ENCODE measurements around the gene DESI2.
"Not testable (repeated sequence)": the region's sequence is repeated elsewhere in the genome, so short reads cannot be mapped to it uniquely, and the experiment has no call there.

The DESI2 gene

GRCh38 chr1:244682087-244682486 lies 29.2 kb downstream of the DESI2 start:
- not testable (repeated sequence) for H3K27me3 ChIP-seq (ENCODE audit: control insufficient read depth, insufficient read depth, low read length); H3K27ac ChIP-seq (ENCODE audit: low read depth, low read length); H3K4me1 ChIP-seq (ENCODE audit: control insufficient read depth, insufficient read depth, low read length); H3K9ac ChIP-seq (ENCODE audit: low read length); H3K36me3 ChIP-seq (ENCODE audit: control insufficient read depth, insufficient read depth, low read length); H3K4me3 ChIP-seq (ENCODE audit: low read length)

DNA sequence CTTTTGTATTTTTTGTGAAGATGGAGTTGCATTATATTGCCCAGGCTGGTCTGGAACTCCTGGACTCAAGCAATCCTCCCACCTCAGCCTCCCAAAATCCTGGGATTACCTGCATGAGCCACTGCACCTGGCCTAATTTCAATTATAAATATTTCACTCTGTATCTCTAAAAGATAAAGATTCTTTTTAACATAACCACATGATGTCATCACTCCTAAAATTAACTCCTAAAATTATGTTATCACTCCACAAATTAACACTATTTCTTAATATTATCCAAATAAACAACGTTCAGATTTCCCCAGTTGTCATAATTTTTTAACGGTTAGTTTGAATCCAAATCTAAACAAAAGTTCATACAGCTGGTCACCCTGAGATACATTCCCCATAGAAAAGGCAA lies 43.0 kb downstream of the DESI2 start:
- peaks cover 14% of the 10 kb centered on the region for H3K36me3 ChIP-seq (ENCODE audit: control insufficient read depth, insufficient read depth, low read length)

DNA sequence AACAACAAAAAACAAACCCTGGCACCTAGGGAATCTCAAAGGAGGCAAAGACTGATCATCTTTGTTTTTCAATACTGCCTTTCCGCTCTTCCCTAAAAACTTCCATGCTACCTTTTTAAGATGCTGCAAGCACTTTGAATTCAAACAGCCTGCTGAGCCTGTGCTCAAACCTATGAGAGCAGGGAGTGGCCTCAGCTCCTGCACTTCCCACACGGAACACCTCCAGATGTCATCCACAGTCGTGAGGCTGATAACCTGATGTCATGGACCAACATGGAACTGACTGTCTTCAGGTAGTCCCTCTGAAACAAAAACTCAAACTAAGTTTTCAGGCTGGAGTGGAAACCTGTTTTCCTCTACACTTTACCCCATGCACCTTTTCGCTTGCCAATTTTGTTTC lies 46.8 kb downstream of the DESI2 start:
- Histone ChIP-seq H3K36me3 (ENCODE audit: control insufficient read depth, insufficient read depth, low read length) (peaks cover 7% of the 10 kb centered on the region), H3K27me3 (ENCODE audit: control insufficient read depth, insufficient read depth, low read length) (no peaks in the 10 kb centered on the region), H3K9ac (ENCODE audit: low read length) (no peak overlapping the region)

More for the DNA sequence above, 43.0 kb downstream of the DESI2 start:
- H3K4me3 ChIP-seq (ENCODE audit: low read length) = no peak overlapping the region
- no peak overlapping the region for H3K9ac ChIP-seq (ENCODE audit: low read length)
- H3K27ac ChIP-seq (ENCODE audit: low read depth, low read length) = no peak overlapping the region
- no peaks in the 10 kb centered on the region for H3K27me3 ChIP-seq (ENCODE audit: control insufficient read depth, insufficient read depth, low read length)
- H3K4me1 ChIP-seq (ENCODE audit: control insufficient read depth, insufficient read depth, low read length) = no peaks in the 10 kb centered on the region

DNA sequence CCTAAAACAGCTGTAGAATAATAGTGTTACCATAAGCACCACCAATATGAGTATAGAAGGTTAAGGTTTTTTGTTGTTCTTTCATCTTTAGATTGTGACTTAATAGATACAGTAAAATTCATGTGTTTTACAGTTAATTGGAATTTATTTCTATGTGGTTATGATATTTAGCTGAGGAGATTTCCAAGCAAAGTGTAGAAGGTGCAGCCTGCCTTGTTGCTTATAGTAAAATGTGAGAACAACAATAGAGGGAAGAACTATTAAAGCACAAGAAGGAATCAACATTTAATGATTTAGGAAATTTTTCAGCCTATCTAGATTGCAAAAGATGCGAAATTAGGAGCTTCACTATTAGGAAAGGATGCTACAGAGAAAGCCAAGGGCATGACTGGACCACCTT lies 47.9 kb downstream of the DESI2 start:
- H3K4me3 ChIP-seq (ENCODE audit: low read length) = no peak overlapping the region
- no peak overlapping the region for H3K27ac ChIP-seq (ENCODE audit: low read depth, low read length)
- H3K27me3 ChIP-seq (ENCODE audit: control insufficient read depth, insufficient read depth, low read length) = no peaks in the 10 kb centered on the region
- no peaks in the 10 kb centered on the region for H3K4me1 ChIP-seq (ENCODE audit: control insufficient read depth, insufficient read depth, low read length)
- peaks cover 7% of the 10 kb centered on the region for H3K36me3 ChIP-seq (ENCODE audit: control insufficient read depth, insufficient read depth, low read length)
- no peak overlapping the region for H3K9ac ChIP-seq (ENCODE audit: low read length)

More for the DNA sequence above, 46.8 kb downstream of the DESI2 start:
- H3K4me3 ChIP-seq (ENCODE audit: low read length) = no peak overlapping the region
- no peaks in the 10 kb centered on the region for H3K4me1 ChIP-seq (ENCODE audit: control insufficient read depth, insufficient read depth, low read length)
- no peak overlapping the region for H3K27ac ChIP-seq (ENCODE audit: low read depth, low read length)

DNA sequence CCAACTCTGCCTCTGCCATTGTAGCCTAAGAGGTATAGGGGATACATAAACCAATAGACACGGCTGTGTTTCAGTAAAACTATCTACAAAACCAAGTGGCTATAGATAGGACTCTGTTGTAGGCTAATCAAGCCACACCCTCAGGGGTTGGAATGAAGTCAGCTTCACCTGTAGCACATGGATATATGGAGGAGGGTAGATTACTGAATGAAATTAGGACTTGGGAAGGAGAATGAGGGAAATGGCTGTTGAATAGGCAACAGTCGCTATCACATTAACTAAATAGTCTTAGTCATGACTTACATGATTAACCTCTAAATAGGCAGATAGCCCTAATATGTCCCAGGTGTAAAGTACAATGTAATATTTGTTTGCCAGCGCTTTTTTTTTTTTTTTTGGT lies 49.7 kb downstream of the DESI2 start:
- Histone ChIP-seq H3K4me3 (ENCODE audit: low read length) (no peak overlapping the region), H3K27me3 (ENCODE audit: control insufficient read depth, insufficient read depth, low read length) (no peaks in the 10 kb centered on the region), H3K27ac (ENCODE audit: low read depth, low read length) (no peak overlapping the region), H3K9ac (ENCODE audit: low read length) (no peak overlapping the region), H3K36me3 (ENCODE audit: control insufficient read depth, insufficient read depth, low read length) (peaks cover 8% of the 10 kb centered on the region), H3K4me1 (ENCODE audit: control insufficient read depth, insufficient read depth, low read length) (no peaks in the 10 kb centered on the region)

DNA sequence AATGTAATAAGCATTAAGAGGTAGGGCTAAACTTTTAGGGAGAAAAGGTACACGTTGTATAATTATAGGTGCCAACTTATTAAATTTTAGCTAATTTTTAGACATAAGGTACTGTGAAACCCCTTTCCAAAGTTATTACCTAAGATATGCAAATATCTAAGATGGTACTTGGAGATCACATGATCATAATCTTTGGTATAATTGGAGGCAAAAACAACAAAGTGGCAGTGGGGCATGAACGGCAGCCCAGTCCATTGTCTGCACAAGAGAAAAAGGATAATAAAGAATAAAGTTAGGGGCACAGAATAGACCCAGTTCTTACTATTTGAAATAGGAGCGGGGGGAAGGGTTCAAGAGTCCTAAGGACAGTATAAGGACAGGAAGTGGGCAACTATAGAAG lies 51.2 kb downstream of the DESI2 start:
- Histone ChIP-seq H3K9ac (ENCODE audit: low read length) (no peak overlapping the region), H3K27me3 (ENCODE audit: control insufficient read depth, insufficient read depth, low read length) (no peaks in the 10 kb centered on the region), H3K36me3 (ENCODE audit: control insufficient read depth, insufficient read depth, low read length) (peaks cover 8% of the 10 kb centered on the region), H3K4me1 (ENCODE audit: control insufficient read depth, insufficient read depth, low read length) (no peaks in the 10 kb centered on the region), H3K4me3 (ENCODE audit: low read length) (no peak overlapping the region), H3K27ac (ENCODE audit: low read depth, low read length) (no peak overlapping the region)

- H3K4me3 ChIP-seq (ENCODE audit: low read length) = no peak overlapping the region
- H3K27ac ChIP-seq (ENCODE audit: low read depth, low read length) = no peak overlapping the region
- H3K27me3 ChIP-seq (ENCODE audit: control insufficient read depth, insufficient read depth, low read length) = no peaks in the 10 kb centered on the region
- H3K9ac ChIP-seq (ENCODE audit: low read length) = no peak overlapping the region
- H3K36me3 ChIP-seq (ENCODE audit: control insufficient read depth, insufficient read depth, low read length) = peaks cover 5% of the 10 kb centered on the region
- no peaks in the 10 kb centered on the region for H3K4me1 ChIP-seq (ENCODE audit: control insufficient read depth, insufficient read depth, low read length)
These were observed 52.6 kb downstream of the DESI2 start for GRCh38 chr1:244705261-244706234.

GRCh38 chr1:244709076-244709475 lies 56.1 kb downstream of the DESI2 start:
- no peaks in the 10 kb centered on the region for H3K4me1 ChIP-seq (ENCODE audit: control insufficient read depth, insufficient read depth, low read length)
- H3K27me3 ChIP-seq (ENCODE audit: control insufficient read depth, insufficient read depth, low read length) = no peaks in the 10 kb centered on the region
- H3K4me3 ChIP-seq (ENCODE audit: low read length) = no peak overlapping the region
- peaks cover 5% of the 10 kb centered on the region for H3K36me3 ChIP-seq (ENCODE audit: control insufficient read depth, insufficient read depth, low read length)
- H3K27ac ChIP-seq (ENCODE audit: low read depth, low read length) = no peak overlapping the region
- H3K9ac ChIP-seq (ENCODE audit: low read length) = no peak overlapping the region

GRCh38 chr1:244709476-244710368 lies 56.8 kb downstream of the DESI2 start:
- Histone ChIP-seq H3K27ac (ENCODE audit: low read depth, low read length) (no peak overlapping the region), H3K4me1 (ENCODE audit: control insufficient read depth, insufficient read depth, low read length) (no peaks in the 10 kb centered on the region), H3K36me3 (ENCODE audit: control insufficient read depth, insufficient read depth, low read length) (peaks cover 5% of the 10 kb centered on the region), H3K4me3 (ENCODE audit: low read length) (no peak overlapping the region), H3K27me3 (ENCODE audit: control insufficient read depth, insufficient read depth, low read length) (no peaks in the 10 kb centered on the region), H3K9ac (ENCODE audit: low read length) (no peak overlapping the region)

DNA sequence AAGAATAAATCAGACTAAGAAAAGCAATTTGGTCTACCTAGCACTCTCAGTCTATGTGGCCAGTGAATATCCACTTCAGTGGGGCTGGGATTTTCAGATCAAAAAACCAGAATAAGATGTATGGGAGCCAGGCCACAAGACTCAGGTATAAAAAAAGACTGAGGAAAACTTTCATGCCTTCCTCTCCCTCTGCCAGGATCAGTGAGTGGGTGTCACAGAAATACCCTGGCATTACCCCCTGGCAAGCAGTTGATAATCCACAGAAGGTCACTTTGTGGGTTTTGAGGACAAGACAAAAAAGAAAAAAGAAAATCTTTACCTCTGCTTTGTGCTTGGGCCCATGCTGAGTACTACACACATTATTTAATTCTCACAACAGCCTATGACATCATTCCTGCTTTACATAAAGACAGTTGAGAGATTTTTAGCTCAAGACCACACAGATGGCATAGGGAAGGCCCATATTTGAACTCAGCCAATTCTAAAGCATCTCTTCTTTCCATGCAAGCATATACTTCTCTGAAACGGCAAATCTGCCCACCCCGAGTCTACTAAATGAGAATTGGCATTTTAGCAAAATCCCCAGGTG lies 57.6 kb downstream of the DESI2 start:
- no peak overlapping the region for H3K9ac ChIP-seq (ENCODE audit: low read length)
- H3K4me1 ChIP-seq (ENCODE audit: control insufficient read depth, insufficient read depth, low read length) = no peaks in the 10 kb centered on the region
- H3K4me3 ChIP-seq (ENCODE audit: low read length) = no peak overlapping the region
- no peaks in the 10 kb centered on the region for H3K27me3 ChIP-seq (ENCODE audit: control insufficient read depth, insufficient read depth, low read length)
- no peak overlapping the region for H3K27ac ChIP-seq (ENCODE audit: low read depth, low read length)
- peaks cover 5% of the 10 kb centered on the region for H3K36me3 ChIP-seq (ENCODE audit: control insufficient read depth, insufficient read depth, low read length)

- no peak overlapping the region for H3K27ac ChIP-seq (ENCODE audit: low read depth, low read length)
- no peaks in the 10 kb centered on the region for H3K4me1 ChIP-seq (ENCODE audit: control insufficient read depth, insufficient read depth, low read length)
- H3K4me3 ChIP-seq (ENCODE audit: low read length) = no peak overlapping the region
- no peak overlapping the region for H3K9ac ChIP-seq (ENCODE audit: low read length)
- H3K36me3 ChIP-seq (ENCODE audit: control insufficient read depth, insufficient read depth, low read length) = no peaks in the 10 kb centered on the region
- no peaks in the 10 kb centered on the region for H3K27me3 ChIP-seq (ENCODE audit: control insufficient read depth, insufficient read depth, low read length)
These were observed 59.7 kb downstream of the DESI2 start for GRCh38 chr1:244712669-244713068.

DNA sequence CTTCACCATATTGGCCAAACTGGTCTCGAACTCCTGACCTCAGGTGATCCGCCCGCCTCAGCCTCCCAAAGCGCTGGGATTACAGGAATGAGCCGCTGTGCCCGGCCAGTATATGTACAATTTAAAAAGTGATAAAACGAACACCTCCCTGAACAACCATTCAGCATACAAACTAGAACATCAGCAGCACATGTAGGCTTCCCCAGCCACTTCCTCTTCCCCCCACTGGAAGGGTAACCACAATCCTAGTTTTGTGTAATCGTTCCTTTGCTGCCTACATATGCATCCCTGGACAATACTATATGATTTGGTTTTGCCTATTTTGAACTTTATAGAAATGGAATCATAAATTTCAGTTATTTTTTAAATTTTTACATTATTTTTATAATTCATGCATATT lies 60.4 kb downstream of the DESI2 start:
- no peak overlapping the region for H3K4me3 ChIP-seq (ENCODE audit: low read length)
- no peaks in the 10 kb centered on the region for H3K27me3 ChIP-seq (ENCODE audit: control insufficient read depth, insufficient read depth, low read length)
- H3K9ac ChIP-seq (ENCODE audit: low read length) = no peak overlapping the region
- H3K4me1 ChIP-seq (ENCODE audit: control insufficient read depth, insufficient read depth, low read length) = no peaks in the 10 kb centered on the region
- H3K27ac ChIP-seq (ENCODE audit: low read depth, low read length) = no peak overlapping the region
- no peaks in the 10 kb centered on the region for H3K36me3 ChIP-seq (ENCODE audit: control insufficient read depth, insufficient read depth, low read length)
